Activated T-helper 2 cell treated with anti-CD3 and anti-CD28 coated beads, Interferon-gamma antibody, Interleukin-2, Interleukin-4, amounts not matched to agents 10 μg/mL and 5 μg/mL and 100 μg/mL, durations not matched to agents 14 hours and 24 hours and 36 hours (primary cell): Measurements from ENCODE around the gene PRM2. TPM values are rescaled to one million over a fixed set of nuclear protein-coding genes. Genes with fewer than 3 reads are reported as not detected.

Experiments used
- DNase-seq: peaks from one replicate; pipeline ENCODE4 v3.0.0; 2021; ENCODE audit warnings: low spot score
- H3K27ac Mint-ChIP-seq: one replicate; pipeline ENCODE4 v1.8.0; 2021; ENCODE audit warnings: mixed read lengths
- H3K27me3 Mint-ChIP-seq: one replicate; pipeline ENCODE4 v1.8.0; 2021; ENCODE audit warnings: low read depth, mixed read lengths
- H3K36me3 Mint-ChIP-seq: one replicate; pipeline ENCODE4 v1.8.0; 2021; ENCODE audit warnings: low read depth, mixed read lengths
- H3K4me1 Mint-ChIP-seq: one replicate; pipeline ENCODE4 v1.8.0; 2021; ENCODE audit warnings: low read depth, mixed read lengths
- H3K4me3 Mint-ChIP-seq: one replicate; pipeline ENCODE4 v1.8.0; 2021; ENCODE audit warnings: low read depth, mild to moderate bottlenecking, moderate library complexity, mixed read lengths
- H3K9me3 Mint-ChIP-seq: one replicate; pipeline ENCODE4 v1.8.0; 2021; ENCODE audit warnings: mixed read lengths
- intact Hi-C: fragments of 100-400 bp; cut with micrococcal nuclease; formaldehyde crosslinking; loops from one replicate; pipeline ENCODE4 v1.15.1; 2023
- total RNA-seq: library from RNA; stranded (reverse); gene quantifications from 2 replicates; pipeline ENCODE4 v1.2.3, GENCODE V29; 2022

Gene PRM2
- total RNA-seq, 1 donor from 2014 or later: not detected

- intact Hi-C loops: no loop called here
- H3K27ac Mint-ChIP-seq: no peak overlapping the region
- H3K9me3 Mint-ChIP-seq: no peaks in the 10 kb centered on the region
- no peak overlapping the region for H3K4me3 Mint-ChIP-seq
- H3K36me3 Mint-ChIP-seq: no peaks in the 10 kb centered on the region
- DNase-seq: no peak
- peaks cover 37% of the 10 kb centered on the region for H3K4me1 Mint-ChIP-seq
- H3K27me3 Mint-ChIP-seq: no peaks in the 10 kb centered on the region
These were observed 37.4 kb upstream of the PRM2 start for GRCh38 chr16:11313493-11314308.

- DNase-seq: peak; percentile 38
- Mint-ChIP-seq H3K4me3 (no peak overlapping the region), H3K4me1 (peaks cover 39% of the 10 kb centered on the region), H3K27ac (peak overlapping the region; percentile 4), H3K36me3 (no peaks in the 10 kb centered on the region), H3K27me3 (no peaks in the 10 kb centered on the region), H3K9me3 (no peaks in the 10 kb centered on the region)
- intact Hi-C loops: no loop called here
These were observed 36.6 kb upstream of the PRM2 start for GRCh38 chr16:11312718-11313492.

- H3K36me3 Mint-ChIP-seq: no peaks in the 10 kb centered on the region
- peak overlapping the region; percentile 30 for H3K4me3 Mint-ChIP-seq
- H3K4me1 Mint-ChIP-seq: peaks cover 38% of the 10 kb centered on the region
- DNase-seq: peak; percentile 65
- H3K27me3 Mint-ChIP-seq: no peaks in the 10 kb centered on the region
- intact Hi-C loops: loop anchor here (1.0 to 2.0 kb wide), 6 partner anchors 17 to 346 kb away; partner anchors contain the start of genes RMI2 and SOCS1
- no peaks in the 10 kb centered on the region for H3K9me3 Mint-ChIP-seq
- peak overlapping the region; percentile 80 for H3K27ac Mint-ChIP-seq
These were observed 34.8 kb upstream of the PRM2 start for GRCh38 chr16:11310997-11311561.

GRCh38 chr16:11310634-11310977 lies 34.3 kb upstream of the PRM2 start:
- no peaks in the 10 kb centered on the region for H3K27me3 Mint-ChIP-seq
- H3K36me3 Mint-ChIP-seq: no peaks in the 10 kb centered on the region
- H3K4me1 Mint-ChIP-seq: peaks cover 38% of the 10 kb centered on the region
- no peaks in the 10 kb centered on the region for H3K9me3 Mint-ChIP-seq
- H3K27ac Mint-ChIP-seq: peak overlapping the region; percentile 80
- intact Hi-C loops: loop anchor here (2.0 kb wide), 3 partner anchors 52 to 346 kb away; partner anchors contain the start of gene SOCS1
- no peak for DNase-seq
- no peak overlapping the region for H3K4me3 Mint-ChIP-seq

GRCh38 chr16:11309895-11310633 lies 33.8 kb upstream of the PRM2 start:
- Mint-ChIP-seq H3K9me3 (no peaks in the 10 kb centered on the region), H3K4me1 (peaks cover 38% of the 10 kb centered on the region), H3K27me3 (no peaks in the 10 kb centered on the region), H3K36me3 (no peaks in the 10 kb centered on the region), H3K4me3 (no peak overlapping the region), H3K27ac (peak overlapping the region; percentile 8)
- intact Hi-C loops: loop anchor here (2.0 kb wide), 3 partner anchors 53 to 345 kb away; partner anchors contain the start of gene SOCS1
- DNase-seq: no peak

GRCh38 chr16:11308493-11309283 lies 32.4 kb upstream of the PRM2 start:
- Mint-ChIP-seq H3K9me3 (no peaks in the 10 kb centered on the region), H3K27me3 (no peaks in the 10 kb centered on the region), H3K36me3 (no peaks in the 10 kb centered on the region), H3K4me3 (no peak overlapping the region), H3K4me1 (peaks cover 37% of the 10 kb centered on the region), H3K27ac (no peak overlapping the region)
- no peak for DNase-seq
- intact Hi-C loops: no loop called here

GRCh38 chr16:11307639-11308492 lies 31.6 kb upstream of the PRM2 start:
- Mint-ChIP-seq H3K4me3 (no peak overlapping the region), H3K27ac (no peak overlapping the region), H3K36me3 (no peaks in the 10 kb centered on the region), H3K9me3 (no peaks in the 10 kb centered on the region), H3K4me1 (peaks cover 33% of the 10 kb centered on the region), H3K27me3 (no peaks in the 10 kb centered on the region)
- DNase-seq: no peak
- intact Hi-C loops: no loop called here

GRCh38 chr16:11306997-11307638 lies 30.8 kb upstream of the PRM2 start:
- H3K4me1 Mint-ChIP-seq: peaks cover 28% of the 10 kb centered on the region
- no peak overlapping the region for H3K27ac Mint-ChIP-seq
- no peaks in the 10 kb centered on the region for H3K36me3 Mint-ChIP-seq
- no peaks in the 10 kb centered on the region for H3K9me3 Mint-ChIP-seq
- intact Hi-C loops: no loop called here
- DNase-seq: no peak
- no peak overlapping the region for H3K4me3 Mint-ChIP-seq
- no peaks in the 10 kb centered on the region for H3K27me3 Mint-ChIP-seq

- no peak for DNase-seq
- no peaks in the 10 kb centered on the region for H3K27me3 Mint-ChIP-seq
- peaks cover 25% of the 10 kb centered on the region for H3K4me1 Mint-ChIP-seq
- H3K36me3 Mint-ChIP-seq: no peaks in the 10 kb centered on the region
- no peaks in the 10 kb centered on the region for H3K9me3 Mint-ChIP-seq
- no peak overlapping the region for H3K4me3 Mint-ChIP-seq
- H3K27ac Mint-ChIP-seq: no peak overlapping the region
- intact Hi-C loops: no loop called here
These were observed 30.1 kb upstream of the PRM2 start for GRCh38 chr16:11306381-11306780.

- H3K4me3 Mint-ChIP-seq: no peak overlapping the region
- DNase-seq: no peak
- peaks cover 11% of the 10 kb centered on the region for H3K4me1 Mint-ChIP-seq
- no peaks in the 10 kb centered on the region for H3K27me3 Mint-ChIP-seq
- intact Hi-C loops: no loop called here
- no peaks in the 10 kb centered on the region for H3K36me3 Mint-ChIP-seq
- H3K27ac Mint-ChIP-seq: no peak overlapping the region
- no peaks in the 10 kb centered on the region for H3K9me3 Mint-ChIP-seq
These were observed 27.3 kb upstream of the PRM2 start for GRCh38 chr16:11303405-11304138.
